Forelimb muscle (tissue), 1 donor: ENCODE measurements around the gene CNGB1. TPM values are rescaled to one million over a fixed set of nuclear protein-coding genes. Genes with fewer than 3 reads are reported as not detected.
"Not testable (repeated sequence)": the region's sequence is repeated elsewhere in the genome, so short reads cannot be mapped to it uniquely, and the experiment has no call there.

Source experiments
- DNase-seq: peaks from one replicate; pipeline ENCODE4 v3.0.0-alpha.2; 2013; ENCODE audit warnings: low read depth
- polyA plus RNA-seq: library from polyadenylated mRNA; unstranded; fragments of 120-200 nt; gene quantifications from one replicate; pipeline ENCODE4 v1.2.1, GENCODE V29; 2013; ENCODE audit not compliant: insufficient read length

CNGB1 gene
- polyA plus RNA-seq, 1 donor: 0.03 TPM

DNA sequence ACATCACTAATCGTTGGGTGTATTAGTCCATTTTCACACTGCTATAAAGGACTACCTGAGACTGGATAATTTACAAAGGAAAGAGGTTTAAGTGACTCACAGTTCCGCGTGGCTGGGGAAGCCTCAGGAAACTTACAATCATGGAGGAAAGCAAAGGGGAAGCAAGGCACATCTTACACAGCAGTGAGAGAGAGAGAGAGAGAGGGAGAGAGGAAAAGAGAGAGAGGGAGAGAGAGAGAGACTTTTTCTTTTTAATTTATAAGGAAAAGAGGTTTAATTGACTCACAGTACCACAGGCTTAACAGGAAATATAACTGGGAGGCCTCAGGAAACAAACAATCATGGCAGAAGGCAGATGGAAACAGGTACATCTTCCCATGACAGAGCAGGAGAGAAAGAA, 41.7 kb downstream of the CNGB1 start:
- DNase-seq: no peak

DNA sequence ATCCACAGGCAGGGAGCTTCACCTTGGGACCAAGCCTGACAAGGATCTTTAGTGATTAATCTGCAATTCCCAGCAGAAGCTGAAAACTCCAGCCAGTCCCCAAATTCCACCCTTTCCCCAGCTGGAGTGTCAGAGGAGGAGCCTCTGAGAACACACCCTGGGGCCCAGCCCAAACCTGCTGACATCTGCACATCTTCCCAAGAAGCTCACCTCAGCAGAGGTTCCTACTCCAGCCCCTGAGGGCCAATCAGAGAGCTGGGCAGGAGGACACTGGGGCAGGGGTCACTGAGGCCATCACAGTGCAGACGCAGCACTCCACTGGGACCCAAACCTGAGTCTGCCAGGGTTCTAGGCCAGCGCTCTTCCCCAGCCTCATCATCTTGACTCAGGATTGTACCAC, 44.9 kb downstream of the CNGB1 start:
- no peak for DNase-seq

DNA sequence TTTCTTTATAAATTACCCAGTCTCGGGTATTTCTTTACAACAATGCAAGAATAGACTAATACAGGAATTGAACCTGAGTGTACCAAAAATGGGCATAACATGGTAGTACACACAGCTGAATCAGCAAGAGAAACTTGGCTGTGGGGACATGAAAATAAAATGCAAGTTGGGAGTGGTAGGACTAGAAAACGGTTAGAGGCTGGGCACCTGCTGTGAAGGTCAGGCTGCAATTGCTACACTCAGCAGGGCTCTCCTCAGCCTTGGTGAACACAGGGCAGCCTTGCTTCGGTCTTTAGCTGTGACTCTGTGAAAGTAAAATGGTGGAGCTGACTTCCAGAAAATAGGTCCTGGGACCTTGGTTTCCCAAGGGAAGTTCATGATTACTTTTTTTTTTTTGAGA, 45.6 kb downstream of the CNGB1 start:
- no peak for DNase-seq

DNA sequence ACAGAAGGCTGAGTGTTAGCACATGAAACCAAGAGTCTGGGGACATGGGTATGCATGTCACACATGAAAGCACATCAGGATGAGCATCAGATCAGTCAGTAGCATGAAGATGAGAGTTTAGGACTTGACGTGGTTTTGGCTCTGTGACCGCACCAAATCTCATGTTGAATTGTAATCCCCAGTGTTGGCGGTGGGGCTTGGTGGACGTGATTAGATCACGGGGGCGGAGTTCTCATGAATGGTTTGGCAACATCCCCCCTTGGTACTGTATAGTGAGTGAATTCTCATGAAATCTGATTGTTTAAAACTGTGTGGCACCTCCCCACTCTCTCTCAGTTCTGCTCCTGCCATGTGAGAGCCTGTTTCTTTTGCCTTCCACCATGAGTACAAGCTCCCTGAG, 46.4 kb downstream of the CNGB1 start:
- DNase-seq: no peak

DNA sequence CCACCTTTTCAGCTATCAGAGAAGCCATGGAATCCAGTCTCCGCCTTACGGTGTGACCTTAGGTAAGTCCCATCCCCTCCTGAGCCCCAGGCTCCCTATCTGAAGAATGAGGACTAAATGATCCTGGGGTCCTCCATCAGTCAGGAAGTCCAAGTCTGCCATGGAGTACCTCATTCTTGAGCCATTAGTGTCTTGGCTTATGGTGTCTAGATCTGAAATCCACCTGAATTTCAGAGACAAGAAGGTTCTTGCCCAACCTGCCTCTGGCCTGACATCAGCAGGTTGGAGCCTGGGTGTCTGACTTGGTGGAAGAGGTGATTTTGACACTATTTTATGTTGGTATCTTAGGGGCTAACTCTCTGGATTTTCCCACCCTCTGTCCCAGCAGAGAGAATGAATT, 47.1 kb downstream of the CNGB1 start:
- DNase-seq: no peak

DNA sequence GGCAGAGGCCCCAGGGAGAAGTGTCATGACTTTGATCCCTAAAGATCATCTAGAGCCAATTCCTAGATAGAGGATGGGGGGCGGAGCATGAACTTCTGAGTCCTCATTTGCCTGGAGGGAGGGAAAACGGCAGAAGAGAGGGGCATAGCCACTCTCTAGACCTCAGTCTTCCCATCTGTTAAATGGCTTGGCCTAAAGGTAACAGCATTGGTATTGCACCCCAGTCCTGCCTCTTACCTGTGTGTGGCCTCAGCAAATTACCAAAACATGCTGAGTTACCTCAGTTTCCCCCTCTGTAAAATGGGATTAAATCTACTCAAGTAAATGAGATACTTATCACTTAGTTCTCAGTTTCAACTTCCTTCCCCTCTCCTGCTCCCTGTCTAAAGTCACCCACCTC, 47.5 kb downstream of the CNGB1 start:
- no peak for DNase-seq

DNA sequence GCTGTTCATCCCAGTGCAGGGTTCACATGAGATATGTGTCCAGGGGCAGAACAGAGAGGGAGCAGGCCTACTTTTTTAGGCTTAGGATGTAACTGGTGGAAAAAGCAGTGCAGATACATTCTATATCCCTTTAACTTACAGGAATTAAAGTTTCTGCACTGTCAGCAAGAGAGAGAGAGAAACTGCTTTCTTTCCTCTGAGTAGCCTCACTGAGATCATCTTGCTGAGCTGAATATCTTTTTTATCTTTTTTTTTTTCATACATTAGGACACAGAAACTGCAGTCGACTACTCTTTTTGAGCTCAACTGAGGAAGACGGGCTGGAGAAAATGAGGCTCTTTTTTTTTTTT, 50.1 kb downstream of the CNGB1 start:
- DNase-seq: no peak

DNA sequence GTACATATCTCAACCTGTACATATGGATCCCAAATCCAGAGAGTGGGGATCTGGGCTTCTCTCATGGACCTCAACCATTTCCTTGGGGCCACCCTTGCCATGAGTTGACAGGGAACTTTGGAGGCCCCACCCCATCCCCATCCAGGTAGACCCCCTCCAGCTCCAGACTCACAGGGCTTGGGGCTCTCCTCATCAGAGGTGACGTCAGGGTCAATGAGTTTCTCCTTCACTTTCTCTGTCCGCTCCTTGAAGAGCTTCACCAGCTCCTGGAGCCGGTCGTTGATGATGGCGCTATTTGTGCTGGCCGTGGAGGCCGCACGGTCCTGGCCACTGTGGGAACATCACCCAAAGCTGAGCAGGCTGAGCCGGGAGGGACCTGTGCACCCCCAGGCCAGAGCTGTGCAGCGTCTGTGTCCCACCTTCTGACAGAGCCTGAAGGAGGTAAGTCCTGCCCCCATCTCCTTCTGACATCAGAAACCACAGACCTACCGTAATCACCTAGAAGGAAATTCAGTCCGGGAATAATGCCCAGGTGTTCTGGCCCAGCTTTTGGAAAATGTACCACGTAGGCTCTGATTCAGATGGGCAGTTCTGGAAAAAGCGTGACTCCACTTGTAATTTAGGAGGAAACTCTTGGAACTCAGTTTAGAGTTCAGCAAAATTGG, 50.6 kb downstream of the CNGB1 start:
- DNase-seq: no peak

DNA sequence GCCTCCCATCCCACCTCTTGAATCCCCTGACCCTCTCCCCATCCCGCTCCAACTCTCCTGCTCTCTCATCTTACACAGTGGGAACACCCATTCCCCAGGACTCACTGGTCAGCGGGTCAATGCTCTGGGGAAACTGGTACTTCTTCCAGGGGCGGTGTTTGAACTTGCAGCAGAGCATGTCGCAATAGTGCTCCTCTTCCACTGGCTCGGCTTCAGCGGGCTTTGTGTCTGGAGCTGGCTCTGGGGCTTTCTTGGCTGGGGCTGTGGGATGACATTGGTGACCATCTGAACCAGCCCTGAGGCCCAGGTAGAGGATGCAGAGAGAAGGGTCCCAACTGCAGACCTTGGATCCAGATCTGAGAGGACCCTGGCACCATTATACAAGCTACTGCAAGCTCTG, 51.9 kb downstream of the CNGB1 start:
- DNase-seq: no peak

DNA sequence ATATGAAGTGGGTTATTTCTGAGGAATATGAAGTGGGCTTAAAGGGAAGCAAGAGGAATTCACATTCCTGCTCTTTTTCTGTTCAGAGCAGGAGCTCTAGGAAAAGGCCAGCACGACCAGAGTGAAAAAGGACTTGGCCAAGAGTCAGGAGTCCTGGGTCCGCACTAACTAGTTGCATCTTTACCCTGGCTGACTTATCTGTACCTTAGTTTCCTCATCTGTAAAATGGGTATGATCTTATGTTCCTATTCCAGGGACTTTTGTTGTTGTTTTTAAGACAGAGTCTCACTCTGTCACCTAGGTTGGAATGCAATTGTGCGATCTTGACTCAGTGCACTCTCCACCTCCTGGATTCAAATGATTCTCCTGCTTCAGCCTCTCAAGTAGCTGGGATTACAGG, 52.5 kb downstream of the CNGB1 start:
- DNase-seq: no peak

DNA sequence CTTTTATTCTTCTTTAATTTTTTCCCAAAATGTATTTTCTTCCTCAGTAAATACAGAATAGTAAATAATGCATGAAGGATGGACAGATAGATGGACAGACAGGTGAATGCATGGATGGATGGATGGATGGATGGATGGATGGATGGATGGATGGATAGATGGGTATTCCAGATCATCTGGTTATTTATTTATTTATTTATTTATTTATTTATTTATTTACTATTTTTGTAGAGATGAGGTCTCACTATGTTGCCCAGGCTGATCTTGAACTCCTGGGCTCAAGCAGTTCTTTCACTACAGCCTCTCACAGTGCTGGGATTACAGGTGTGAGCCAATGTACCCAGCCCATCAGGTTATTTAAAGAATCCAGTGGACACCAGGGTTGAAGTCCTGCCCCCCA, 53.0 kb downstream of the CNGB1 start:
- DNase-seq: not testable (repeated sequence)

DNA sequence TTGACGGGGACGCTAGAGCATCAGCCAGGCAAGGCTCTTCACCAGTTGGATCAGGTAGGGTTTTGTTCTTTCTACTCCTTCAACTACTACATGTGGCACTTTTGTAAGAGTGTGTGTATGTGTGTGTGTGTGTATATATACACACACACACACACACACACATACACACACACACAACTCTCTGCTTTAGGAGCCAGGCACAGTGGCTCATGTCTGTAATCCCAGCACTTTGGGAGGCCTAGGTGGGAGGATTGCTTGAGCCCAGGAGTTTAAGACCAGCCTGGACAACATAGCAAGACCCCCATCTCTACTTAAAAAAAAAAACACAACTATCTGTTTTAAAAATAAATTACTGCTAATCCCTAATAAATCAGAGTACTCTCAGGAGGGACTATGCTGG, 53.4 kb downstream of the CNGB1 start:
- not testable (repeated sequence) for DNase-seq

DNA sequence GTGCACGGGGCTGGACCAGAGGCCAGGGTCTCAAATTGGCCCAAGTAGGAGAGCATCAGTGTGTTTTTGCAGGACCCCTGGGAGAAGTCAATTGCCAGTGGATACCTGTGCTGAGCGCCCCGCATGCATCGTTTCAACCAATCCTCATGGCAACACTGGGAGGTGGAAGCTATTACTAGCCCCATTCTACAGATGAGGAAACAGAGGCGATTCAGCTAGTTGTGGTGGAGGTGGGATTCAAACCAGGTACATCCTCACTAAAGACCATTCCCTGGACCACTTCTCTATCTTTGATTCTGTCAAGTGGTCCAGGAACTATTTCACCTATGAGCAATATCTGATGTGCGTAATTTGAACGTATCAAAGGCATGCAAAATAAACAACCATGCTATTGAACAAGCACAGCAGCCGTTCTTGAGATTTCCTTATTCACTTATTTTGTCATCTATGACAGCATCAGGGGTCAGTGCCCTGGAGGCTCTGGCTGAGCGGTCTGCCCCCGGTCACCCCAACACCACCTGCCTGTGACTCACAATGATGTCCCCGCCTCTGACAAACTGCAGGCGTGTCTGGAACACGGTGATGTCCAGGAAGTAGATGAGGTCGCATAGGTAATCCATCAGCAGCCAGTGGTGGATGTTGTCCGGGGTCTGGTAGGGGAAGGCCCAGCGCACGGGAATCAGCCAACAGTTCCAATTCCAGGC, 54.0 kb downstream of the CNGB1 start:
- no peak for DNase-seq

DNA sequence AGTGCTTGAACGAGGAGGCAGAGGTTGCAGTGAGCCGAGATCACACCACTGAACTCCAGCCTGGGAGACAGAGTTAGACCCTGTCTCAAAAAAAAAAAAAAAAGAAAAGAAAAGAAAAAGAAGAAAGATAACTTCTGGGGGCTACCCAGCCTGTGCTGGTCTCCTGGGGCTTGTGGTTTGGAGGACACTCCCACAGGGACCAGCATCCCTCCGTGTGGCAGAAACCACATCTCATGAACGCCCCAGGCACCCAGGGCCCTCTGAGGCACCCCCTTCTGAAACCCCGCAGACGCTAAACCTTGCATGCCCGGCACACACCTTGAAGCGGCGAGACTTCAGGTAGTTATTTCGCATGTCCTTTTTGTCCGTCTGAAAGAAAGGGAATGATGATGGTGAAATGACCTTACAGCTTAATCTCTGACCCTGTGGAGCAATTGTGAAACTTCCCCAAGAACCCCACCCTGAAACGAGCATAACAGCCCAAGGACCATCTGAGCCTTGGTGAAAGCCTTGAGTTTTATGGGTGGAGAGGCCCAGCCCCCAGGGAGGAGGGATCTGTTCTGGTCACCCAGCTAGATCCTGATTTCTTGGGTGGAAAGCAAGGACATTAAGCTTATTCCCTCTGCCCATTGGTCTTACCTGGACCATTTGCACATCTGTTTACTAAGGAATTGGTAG, 55.0 kb downstream of the CNGB1 start:
- DNase-seq: no peak

DNA sequence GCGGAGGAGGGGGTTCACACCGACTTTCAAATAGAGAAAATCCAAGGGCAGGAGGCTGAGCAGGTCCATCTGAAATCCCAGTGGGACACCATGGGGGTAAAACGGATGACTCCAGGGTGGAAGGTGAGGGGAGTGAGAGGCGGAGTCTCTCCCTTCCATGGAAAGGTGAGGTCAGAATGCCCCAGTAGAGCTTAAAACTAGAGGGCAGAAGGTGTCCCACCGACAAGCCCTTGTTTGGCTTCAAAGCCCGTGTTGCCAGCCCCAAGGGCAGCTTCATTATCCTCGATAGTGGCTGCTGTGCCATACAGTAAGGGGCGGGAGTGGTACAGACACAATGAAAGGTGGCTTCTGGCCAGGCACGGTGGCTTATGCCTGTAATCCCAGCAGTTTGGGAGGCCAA, 55.7 kb downstream of the CNGB1 start:
- no peak for DNase-seq

DNA sequence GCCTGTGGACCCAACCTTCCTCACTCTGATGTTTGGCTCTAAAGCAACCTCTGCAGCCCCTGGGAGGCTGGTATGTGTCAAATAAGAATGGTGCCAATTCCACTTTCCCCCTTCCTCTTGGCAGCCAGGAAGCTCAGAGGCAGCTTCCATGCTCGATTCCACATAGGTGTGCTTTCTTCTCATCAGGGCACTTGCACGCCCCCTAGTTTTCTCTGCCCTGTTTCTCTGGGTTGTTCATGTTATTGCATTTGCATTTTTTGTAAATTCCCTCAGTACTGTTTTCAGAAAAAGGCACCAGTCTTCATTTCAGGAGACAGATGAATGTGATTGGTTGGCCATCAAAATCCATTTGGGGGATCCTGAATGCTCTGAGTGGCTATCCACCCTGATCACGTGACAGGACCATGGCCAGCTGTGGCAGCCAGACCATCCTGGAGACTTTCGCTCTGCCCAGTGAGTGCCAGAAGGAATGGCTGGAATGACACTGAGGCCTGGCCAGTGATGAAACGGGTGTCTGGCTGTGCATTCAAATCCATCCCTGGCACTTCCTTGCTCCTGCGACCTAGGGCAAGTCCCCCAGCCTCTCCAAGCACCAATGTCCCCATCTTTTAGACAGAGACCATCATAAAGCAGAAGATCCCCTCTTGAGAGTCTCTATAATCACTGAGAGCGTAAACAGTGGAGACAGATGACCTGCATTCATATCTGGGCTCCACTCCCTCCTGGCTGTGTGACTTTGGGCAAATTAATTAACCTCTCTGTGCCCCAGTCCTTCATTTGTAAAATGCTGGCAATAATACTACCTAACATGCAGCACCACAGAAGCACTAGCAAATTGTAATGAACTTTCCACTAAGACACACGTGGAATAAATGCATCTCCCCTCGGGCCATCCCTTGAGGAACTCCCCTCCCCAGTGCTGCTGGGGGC, 56.4 kb downstream of the CNGB1 start:
- no peak for DNase-seq

DNA sequence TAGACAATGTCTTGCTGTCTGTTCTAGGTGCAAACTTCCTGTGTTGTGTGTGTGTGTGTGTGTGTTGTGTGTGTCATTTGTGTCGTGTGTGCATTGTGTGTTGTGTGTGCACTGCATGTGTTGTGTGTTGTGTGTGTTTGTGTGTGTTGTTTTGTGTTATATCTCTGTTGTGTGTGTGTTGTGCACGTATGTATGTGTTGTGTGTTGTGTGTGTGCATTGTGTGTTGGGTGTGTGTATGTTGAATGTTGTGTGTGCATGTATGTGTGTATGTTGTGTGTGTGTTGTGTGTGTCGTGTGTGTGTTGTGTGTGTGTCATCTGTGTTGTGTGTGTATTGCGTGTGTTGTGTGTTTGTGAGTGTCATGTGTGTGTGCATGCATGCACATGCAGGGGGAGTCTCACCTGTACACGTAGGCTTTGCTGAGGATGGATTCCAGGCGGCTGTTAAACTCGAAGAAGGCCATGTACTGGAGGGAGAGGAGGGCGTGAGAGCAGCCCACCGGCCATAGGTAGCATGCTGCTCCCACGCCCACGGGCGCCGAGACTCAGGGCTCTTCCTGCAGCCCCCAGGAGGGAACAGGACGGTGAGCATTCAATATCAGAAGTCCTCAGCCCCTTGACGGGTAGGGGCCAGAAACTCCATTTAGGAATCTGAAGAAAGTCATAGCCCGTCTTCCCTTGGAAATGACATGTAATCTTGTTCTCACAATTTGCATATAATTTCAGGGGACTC, 58.2 kb downstream of the CNGB1 start:
- no peak for DNase-seq

DNA sequence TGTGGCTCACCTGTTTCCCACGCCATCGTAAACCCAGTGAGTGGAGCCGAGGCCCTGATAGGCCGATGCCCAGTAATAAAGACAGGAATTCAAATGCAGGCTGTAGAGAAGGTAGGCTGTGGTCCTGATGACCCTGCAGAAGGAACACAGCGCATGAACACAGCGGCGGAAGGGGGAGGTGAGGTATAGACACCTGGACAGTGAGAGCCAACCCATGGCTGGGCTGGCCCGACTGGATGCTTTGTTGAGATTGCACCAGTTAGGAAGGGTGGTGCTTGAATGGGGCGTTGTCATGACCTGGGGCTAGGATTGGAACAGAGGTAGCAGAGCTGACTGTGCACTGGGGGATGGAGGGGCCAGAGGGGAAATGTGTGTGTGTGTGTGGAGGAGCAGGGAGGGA, 59.2 kb downstream of the CNGB1 start:
- DNase-seq: no peak

DNA sequence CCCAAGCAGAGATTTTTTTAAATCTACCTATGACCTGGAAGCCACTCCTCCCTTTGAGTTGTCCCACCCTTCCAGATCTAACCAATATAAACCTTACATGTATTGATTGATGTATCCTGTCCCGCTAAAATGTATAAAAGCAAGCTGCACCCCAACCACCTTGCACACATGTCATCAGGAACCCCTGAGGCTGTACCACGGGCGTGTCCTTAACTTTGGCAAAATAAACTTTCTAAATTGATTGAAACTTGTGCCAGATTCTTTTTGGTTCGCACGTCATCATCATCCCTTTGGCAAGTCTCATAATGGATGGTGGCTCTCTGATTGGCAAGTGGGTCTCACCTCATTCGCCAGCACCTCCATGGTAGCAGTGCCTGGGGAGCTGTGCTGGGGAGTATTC, 60.2 kb downstream of the CNGB1 start:
- DNase-seq: no peak

DNA sequence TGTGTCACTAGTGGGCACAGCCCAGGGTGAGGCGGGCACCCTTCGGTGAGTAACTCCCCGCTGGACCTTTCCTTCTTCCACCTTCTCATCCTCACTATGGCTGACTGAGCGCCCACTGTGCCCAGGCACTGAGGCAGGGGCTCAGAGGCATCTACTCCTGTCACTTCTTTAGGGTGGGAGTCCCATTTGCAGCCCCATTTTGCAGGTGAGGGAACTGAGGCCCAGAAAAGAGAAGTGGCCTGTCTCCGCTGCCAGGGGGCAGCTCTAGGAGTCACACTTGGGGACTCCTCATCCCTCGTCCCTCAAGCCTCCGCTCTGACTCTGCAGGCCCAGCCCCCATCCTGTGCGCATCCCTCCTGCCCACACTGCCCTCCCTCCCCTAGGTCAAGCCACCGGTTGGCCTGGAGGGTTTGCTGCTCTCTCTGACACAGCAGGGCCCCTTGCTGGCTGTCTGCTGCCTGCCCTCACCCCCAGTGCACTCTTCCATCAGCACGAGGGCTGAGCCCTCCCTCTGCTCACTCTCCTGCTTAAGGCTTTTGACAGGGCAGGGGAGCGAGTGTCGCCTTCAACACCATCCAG, 62.4 kb downstream of the CNGB1 start:
- no peak for DNase-seq
